ENCODE measurements around the gene PRDM16. TPM values are rescaled to one million over a fixed set of nuclear protein-coding genes. Genes with fewer than 3 reads are reported as not detected.
A peak's percentile ranks its signal among the peaks of the same experiment; 100 is the strongest.

The PRDM16 gene
- total RNA-seq, 1 donor, result 6.5 TPM

DNA sequence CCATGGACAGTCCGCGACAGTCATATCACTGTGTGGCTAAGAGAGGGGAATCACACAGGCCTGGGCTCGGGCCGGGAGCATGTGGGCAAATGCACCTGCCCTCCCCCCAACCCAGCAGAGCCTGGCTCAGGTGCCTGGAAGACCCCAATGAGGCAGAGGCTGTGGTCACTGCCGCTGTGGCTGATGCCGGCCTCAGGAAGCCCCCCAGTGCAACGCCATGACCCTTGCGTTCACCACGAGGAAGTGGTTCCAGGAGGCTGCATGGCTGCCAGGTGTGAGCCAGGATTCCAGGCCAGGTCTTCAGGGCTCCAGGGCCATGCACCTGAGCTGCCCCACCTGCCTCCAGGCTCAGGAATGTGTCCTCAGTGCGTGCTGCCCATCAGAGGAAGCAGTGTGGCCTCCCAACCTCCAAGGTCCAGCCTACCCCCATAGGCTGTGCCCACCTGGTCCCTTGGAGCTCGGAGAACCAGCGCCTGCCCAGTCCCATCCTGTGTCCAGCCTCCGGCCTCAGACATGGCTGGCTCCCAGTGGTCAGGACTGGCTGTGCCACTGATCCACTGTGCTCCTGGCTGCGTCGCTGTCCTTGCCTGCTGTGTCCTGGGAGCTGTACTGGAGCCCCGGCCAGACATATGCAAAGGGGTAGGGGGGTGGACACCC lies 393.5 kb downstream of the PRDM16 start:
- Histone ChIP-seq H4K20me1 (ENCODE audit: insufficient read depth, low read length) (no peaks in the 10 kb centered on the region), H3K27ac (ENCODE audit: low read depth, low read length) (no peak overlapping the region), H3K9me3 (ENCODE audit: low read depth, low read length) (no peaks in the 10 kb centered on the region), H3K4me1 (ENCODE audit: insufficient read depth, low read length) (no peaks in the 10 kb centered on the region), H2AFZ (ENCODE audit: low read length) (no peak overlapping the region), H3K4me2 (ENCODE audit: insufficient read depth, low read length) (no peak overlapping the region), H3K4me3 (ENCODE audit: insufficient read depth, low read length) (no peak overlapping the region), H3K79me2 (ENCODE audit: insufficient read depth, low read length) (no peaks in the 10 kb centered on the region), H3K27me3 (ENCODE audit: insufficient read depth, low read length) (peaks cover 6% of the 10 kb centered on the region), H3K36me3 (ENCODE audit: insufficient read depth, low read length) (no peaks in the 10 kb centered on the region)
- TF ChIP-seq, protein P1, sequence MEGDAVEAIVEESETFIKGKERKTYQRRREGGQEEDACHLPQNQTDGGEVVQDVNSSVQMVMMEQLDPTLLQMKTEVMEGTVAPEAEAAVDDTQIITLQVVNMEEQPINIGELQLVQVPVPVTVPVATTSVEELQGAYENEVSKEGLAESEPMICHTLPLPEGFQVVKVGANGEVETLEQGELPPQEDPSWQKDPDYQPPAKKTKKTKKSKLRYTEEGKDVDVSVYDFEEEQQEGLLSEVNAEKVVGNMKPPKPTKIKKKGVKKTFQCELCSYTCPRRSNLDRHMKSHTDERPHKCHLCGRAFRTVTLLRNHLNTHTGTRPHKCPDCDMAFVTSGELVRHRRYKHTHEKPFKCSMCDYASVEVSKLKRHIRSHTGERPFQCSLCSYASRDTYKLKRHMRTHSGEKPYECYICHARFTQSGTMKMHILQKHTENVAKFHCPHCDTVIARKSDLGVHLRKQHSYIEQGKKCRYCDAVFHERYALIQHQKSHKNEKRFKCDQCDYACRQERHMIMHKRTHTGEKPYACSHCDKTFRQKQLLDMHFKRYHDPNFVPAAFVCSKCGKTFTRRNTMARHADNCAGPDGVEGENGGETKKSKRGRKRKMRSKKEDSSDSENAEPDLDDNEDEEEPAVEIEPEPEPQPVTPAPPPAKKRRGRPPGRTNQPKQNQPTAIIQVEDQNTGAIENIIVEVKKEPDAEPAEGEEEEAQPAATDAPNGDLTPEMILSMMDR (IDR thresholded peaks at IDR 0.05; ENCODE audit: extremely low read depth, low read depth, low read length), result no peak
- peak; percentile 87 for DNase-seq (ENCODE audit: insufficient read length, low spot score, missing footprints)

- no peak overlapping the region for H2AFZ ChIP-seq (ENCODE audit: low read length)
- no peaks in the 10 kb centered on the region for H3K9me3 ChIP-seq (ENCODE audit: low read depth, low read length)
- no peak overlapping the region for H3K4me2 ChIP-seq (ENCODE audit: insufficient read depth, low read length)
- no peak for DNase-seq (ENCODE audit: insufficient read length, low spot score, missing footprints)
- TF ChIP-seq, protein P1 (IDR thresholded peaks at IDR 0.05; ENCODE audit: extremely low read depth, low read depth, low read length), result no peak
- no peaks in the 10 kb centered on the region for H3K36me3 ChIP-seq (ENCODE audit: insufficient read depth, low read length)
- H3K4me1 ChIP-seq (ENCODE audit: insufficient read depth, low read length), result no peaks in the 10 kb centered on the region
- no peaks in the 10 kb centered on the region for H3K79me2 ChIP-seq (ENCODE audit: insufficient read depth, low read length)
- no peak overlapping the region for H3K27ac ChIP-seq (ENCODE audit: low read depth, low read length)
- H3K27me3 ChIP-seq (ENCODE audit: insufficient read depth, low read length), result peaks cover 6% of the 10 kb centered on the region
- H3K4me3 ChIP-seq (ENCODE audit: insufficient read depth, low read length), result no peak overlapping the region
- H4K20me1 ChIP-seq (ENCODE audit: insufficient read depth, low read length), result no peaks in the 10 kb centered on the region
These were observed 394.0 kb downstream of the PRDM16 start for GRCh38 chr1:3463013-3463385.

DNA sequence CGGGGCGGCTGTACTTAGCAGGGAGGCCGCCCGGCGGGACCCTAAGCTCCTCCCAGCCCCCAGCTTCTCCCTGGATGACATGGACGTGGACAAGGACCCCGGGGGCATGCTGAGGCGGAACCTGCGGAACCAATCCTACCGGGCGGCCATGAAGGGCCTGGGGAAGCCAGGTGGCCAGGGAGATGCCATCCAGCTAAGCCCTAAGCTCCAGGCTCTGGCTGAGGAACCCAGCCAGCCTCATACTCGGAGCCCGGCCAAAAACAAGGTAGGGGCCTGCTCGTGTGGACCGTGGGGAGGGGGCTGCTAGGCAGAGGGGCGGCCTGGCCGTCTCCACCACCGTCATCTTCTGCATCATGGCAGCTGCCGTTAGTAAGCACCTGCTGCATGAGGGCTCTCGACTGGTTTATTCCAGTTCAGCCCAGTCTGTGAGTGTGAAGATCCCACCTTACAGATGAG lies 394.4 kb downstream of the PRDM16 start:
- Histone ChIP-seq H3K27me3 (ENCODE audit: insufficient read depth, low read length) (peaks cover 6% of the 10 kb centered on the region), H3K27ac (ENCODE audit: low read depth, low read length) (no peak overlapping the region), H3K4me1 (ENCODE audit: insufficient read depth, low read length) (no peaks in the 10 kb centered on the region)

More for the DNA sequence above, 394.4 kb downstream of the PRDM16 start:
- H4K20me1 ChIP-seq (ENCODE audit: insufficient read depth, low read length), result no peaks in the 10 kb centered on the region
- H3K4me3 ChIP-seq (ENCODE audit: insufficient read depth, low read length), result no peak overlapping the region
- H2AFZ ChIP-seq (ENCODE audit: low read length), result no peak overlapping the region
- no peak overlapping the region for H3K4me2 ChIP-seq (ENCODE audit: insufficient read depth, low read length)
- no peaks in the 10 kb centered on the region for H3K9me3 ChIP-seq (ENCODE audit: low read depth, low read length)
- H3K36me3 ChIP-seq (ENCODE audit: insufficient read depth, low read length), result no peaks in the 10 kb centered on the region
- peak; percentile 59 for DNase-seq (ENCODE audit: insufficient read length, low spot score, missing footprints)
- no peaks in the 10 kb centered on the region for H3K79me2 ChIP-seq (ENCODE audit: insufficient read depth, low read length)
- TF ChIP-seq, protein P1 (IDR thresholded peaks at IDR 0.05; ENCODE audit: extremely low read depth, low read depth, low read length), result no peak

Measured in osteoblast (primary cell).